K562 (cell line): ENCODE data around the gene IQCN. TPM values are rescaled to one million over a fixed set of nuclear protein-coding genes. Genes with fewer than 3 reads are reported as not detected.
A peak's percentile ranks its signal among the peaks of the same experiment; 100 is the strongest.

Source experiments
- ATAC-seq: fragments of 200-7000 bp; cut with Tn5 transposase; 3 replicates; pipeline ENCODE4 v1.9.1; 2020; ENCODE audit warnings: moderate library complexity
- BruUV-seq: library from RNA; stranded (reverse); fragments of 400-500 nt; replicated peaks from 2 replicates; lab custom pipeline; 2021; lab: Mats Ljungman, UMichigan
- CTCF ChIA-PET: fragments of 300-600 bp; formaldehyde crosslinking; extraction: SDS; loops from one replicate; lab custom pipeline; 2021; ENCODE audit warnings: low intra/inter-chr PET ratio; lab: Yijun Ruan, JAX
- POLR2A ChIA-PET: fragments of 300-600, 350-650 bp; sonication (Branson Sonifier 250); formaldehyde crosslinking; extraction: SDS; loops from one replicate; lab custom pipeline; 2021; ENCODE audit warnings: antibody characterized with exemption, inconsistent platforms; lab: Yijun Ruan, JAX
- DNase-seq, 4 experiments: peaks; one replicate each; pipeline versions ENCODE4 v3.0.0 to v3.0.0-alpha.2; 2011 to 2018; ENCODE audit warnings: low spot score in 3 of 4, mixed read lengths in 3 of 4; ENCODE audit errors: extremely low read depth in 1 of 4
- FAIRE-seq: peaks from 2 replicates; lab custom pipeline; 2011; peaks lifted over from hg19 to GRCh38; lab: Jason Lieb, UNC
- H2AFZ ChIP-seq: 2 replicates; pipeline ENCODE4 v1.6.0; 2011; ENCODE audit warnings: low read depth, low read length, control low read depth, inconsistent platforms
- H3K27ac ChIP-seq: fragments of 200-600 bp; 3 replicates; pipeline ENCODE4 v1.8.0; 2011; ENCODE audit warnings: low read depth, mild to moderate bottlenecking, control low read depth, inconsistent platforms, low read length, moderate library complexity, mixed read lengths; ENCODE audit errors: extremely low read depth
- H3K27me3 ChIP-seq, 2 experiments: fragments of 300-600 bp in 1 of 2; 2 replicates in 1 of 2; 3 replicates in 1 of 2; pipeline versions ENCODE4 v1.6.0 to v1.8.0; 2011; ENCODE audit warnings: inconsistent platforms in 2 of 2, low read length in 2 of 2, mild to moderate bottlenecking in 1 of 2, mixed read lengths in 1 of 2, moderate library complexity in 1 of 2; ENCODE audit not compliant: control insufficient read depth in 2 of 2, insufficient read depth in 2 of 2
- H3K36me3 ChIP-seq: fragments of 300-600 bp; 3 replicates; pipeline ENCODE4 v1.8.0; 2011; ENCODE audit warnings: mild to moderate bottlenecking, low read length, inconsistent platforms; ENCODE audit not compliant: control insufficient read depth, insufficient read depth
- H3K4me1 ChIP-seq, 2 experiments: fragments of 200-600 bp in 1 of 2; replicated peaks in 1 of 2; 2 replicates in 1 of 2; 3 replicates in 1 of 2; pipeline versions ENCODE4 v1.5.1 to v1.8.0; 2011; ENCODE audit warnings: inconsistent platforms in 2 of 2, low read length in 2 of 2, mild to moderate bottlenecking in 1 of 2, mixed read lengths in 1 of 2, moderate library complexity in 1 of 2; ENCODE audit not compliant: control insufficient read depth in 2 of 2, insufficient read depth in 2 of 2
- H3K4me2 ChIP-seq: 2 replicates; pipeline ENCODE4 v1.6.1; 2011; ENCODE audit warnings: low read length, control low read depth, inconsistent platforms, mixed read lengths; ENCODE audit not compliant: insufficient read depth
- H3K4me3 ChIP-seq: fragments of 200-600 bp; sonication (generic), shearing (Covaris generic); 2 replicates; pipeline ENCODE4 v1.5.1; 2016; ENCODE audit warnings: control low read depth, inconsistent platforms
- H3K79me2 ChIP-seq: fragments of 200-600 bp; 3 replicates; pipeline ENCODE4 v1.8.0; 2011; ENCODE audit warnings: low read length, inconsistent platforms; ENCODE audit not compliant: control insufficient read depth, insufficient read depth
- H3K9ac ChIP-seq, 2 experiments: 2 replicates each; pipeline versions ENCODE4 v1.6.0 to v1.6.1; 2011; ENCODE audit warnings: low read depth in 2 of 2, low read length in 2 of 2, control low read depth in 1 of 2, inconsistent platforms in 1 of 2, mild to moderate bottlenecking in 1 of 2, mixed read lengths in 1 of 2; ENCODE audit not compliant: insufficient read depth in 1 of 2
- H3K9me1 ChIP-seq: one replicate; pipeline ENCODE4 v1.6.0; 2011; ENCODE audit warnings: inconsistent platforms, mild to moderate bottlenecking, low read length, moderate library complexity; ENCODE audit not compliant: control insufficient read depth, insufficient read depth
- H3K9me3 ChIP-seq: replicated peaks from 2 replicates; pipeline ENCODE4 v1.5.1; 2011; ENCODE audit warnings: low read depth, low read length, inconsistent platforms; ENCODE audit not compliant: control insufficient read depth, insufficient read depth
- H4K20me1 ChIP-seq: replicated peaks from 2 replicates; pipeline ENCODE4 v1.6.1; 2011; ENCODE audit warnings: low read length, inconsistent platforms, mixed read lengths; ENCODE audit not compliant: control insufficient read depth, insufficient read depth
- BRCA1 ChIP-seq, 2 experiments: fragments of 450-650 bp in 1 of 2; sonication (generic) in 1 of 2; formaldehyde crosslinking in 1 of 2; IDR thresholded peaks; 2 replicates each; pipeline versions ENCODE4 v1.5.0 to v1.6.1; 2017 to 2020; ENCODE audit warnings: mild to moderate bottlenecking in 1 of 2, missing genetic modification reagents in 1 of 2
- CCNT2 ChIP-seq: IDR thresholded peaks from 2 replicates; pipeline ENCODE4 v1.6.1; 2011; ENCODE audit warnings: borderline replicate concordance, low read depth, mild to moderate bottlenecking, moderate library complexity, mixed read lengths, low read length; ENCODE audit not compliant: insufficient read length; ENCODE audit errors: extremely low read depth
- EGR1 ChIP-seq: fragments of 450-650 bp; conservative IDR thresholded peaks from 2 replicates; pipeline ENCODE4 v1.6.1; 2017; ENCODE audit warnings: mild to moderate bottlenecking
- POLR2G ChIP-seq: fragments of 200-400 bp; formaldehyde crosslinking; IDR thresholded peaks from 2 replicates; pipeline ENCODE4 v1.6.1; 2017; ENCODE audit warnings: low read depth, mild to moderate bottlenecking, antibody characterized with exemption, low read length, moderate library complexity
- RBM25 ChIP-seq: fragments of 200-400 bp; formaldehyde crosslinking; IDR thresholded peaks from 2 replicates; pipeline ENCODE4 v1.6.1; 2018; ENCODE audit warnings: low read length, low read depth, moderate library complexity; ENCODE audit not compliant: severe bottlenecking
- TCFL5 ChIP-seq: fragments of 250-450 bp; sonication (Bioruptor Pico); conservative IDR thresholded peaks from 2 replicates; pipeline ENCODE4 v1.6.1; 2021; ENCODE audit warnings: mild to moderate bottlenecking, moderate library complexity, matching md5 sums
- ZBTB7A ChIP-seq: IDR thresholded peaks from 2 replicates; pipeline ENCODE4 v1.6.1; 2011; ENCODE audit warnings: low read depth, mild to moderate bottlenecking, low read length, moderate library complexity, borderline replicate concordance; ENCODE audit not compliant: control insufficient read depth
- ZNF592 ChIP-seq: fragments of 450-650 bp; IDR thresholded peaks from 2 replicates; pipeline ENCODE4 v1.6.1; 2017; ENCODE audit warnings: antibody characterized with exemption, mild to moderate bottlenecking
- WGBS: fragments of 100-300 bp; shearing (Covaris generic); methylation state at CpG from one replicate; pipeline ENCODE4 v1.1.6; 2016; ENCODE audit warnings: low coverage, mixed read lengths; ENCODE audit not compliant: insufficient coverage; ENCODE audit errors: missing lambda C conversion rate; 5-methylcytosine and 5-hydroxymethylcytosine counted together
- in situ Hi-C: fragments of 300-500 bp; cut with MboI; formaldehyde crosslinking; loops from 4 replicates; pipeline ENCODE4 v1.15.0; 2018; ENCODE audit warnings: inconsistent platforms, mixed read lengths
- intact Hi-C: fragments of 100-400 bp; cut with micrococcal nuclease; formaldehyde crosslinking; loops from 2 replicates; pipeline ENCODE4 v1.14.2; 2022
- polyA plus RNA-seq, 8 experiments: library from polyadenylated mRNA; depleted of rRNA in 4 of 8; stranded (reverse) in 5 of 8; unstranded in 3 of 8; fragments of >200 nt; fragmentation: Nextera tagmentation in 2 of 8; fragmentation: Illumina TruSeq in 1 of 8; extraction: Ambion mirVana in 2 of 8; extraction: Trizol in 1 of 8; gene quantifications; 2 replicates each; pipeline versions ENCODE4 v1.2.1 to v1.2.3, GENCODE V29; 2011 to 2014; ENCODE audit warnings: inconsistent platforms in 1 of 8, missing spikeins in 1 of 8
- total RNA-seq, 7 experiments: library from RNA; depleted of rRNA in 6 of 7; stranded (reverse); fragments of >200 nt in 6 of 7; fragmentation: Illumina TruSeq in 2 of 7; extraction: Trizol in 2 of 7; gene quantifications; 2 replicates each; pipeline versions ENCODE4 v1.2.1 to v1.2.3, GENCODE V29; 2011 to 2021; ENCODE audit warnings: low replicate concordance in 1 of 7

IQCN gene
- total and polyA plus RNA-seq, 9 of the 15 experiments (the other 6 are each of a cell fraction or from before 2014, with no cell fraction given): 0.01 to 0.07 (median 0.04) TPM; not detected in 3

GRCh38 chr19:18286973-18287635, 12.9 kb upstream of the IQCN start:
- no peak overlapping the region for H3K4me3 ChIP-seq
- peaks cover 26 to 56% of the 10 kb centered on the region in 2 experiments for H3K4me1 ChIP-seq
- in situ Hi-C loops: no loop called here

DNA sequence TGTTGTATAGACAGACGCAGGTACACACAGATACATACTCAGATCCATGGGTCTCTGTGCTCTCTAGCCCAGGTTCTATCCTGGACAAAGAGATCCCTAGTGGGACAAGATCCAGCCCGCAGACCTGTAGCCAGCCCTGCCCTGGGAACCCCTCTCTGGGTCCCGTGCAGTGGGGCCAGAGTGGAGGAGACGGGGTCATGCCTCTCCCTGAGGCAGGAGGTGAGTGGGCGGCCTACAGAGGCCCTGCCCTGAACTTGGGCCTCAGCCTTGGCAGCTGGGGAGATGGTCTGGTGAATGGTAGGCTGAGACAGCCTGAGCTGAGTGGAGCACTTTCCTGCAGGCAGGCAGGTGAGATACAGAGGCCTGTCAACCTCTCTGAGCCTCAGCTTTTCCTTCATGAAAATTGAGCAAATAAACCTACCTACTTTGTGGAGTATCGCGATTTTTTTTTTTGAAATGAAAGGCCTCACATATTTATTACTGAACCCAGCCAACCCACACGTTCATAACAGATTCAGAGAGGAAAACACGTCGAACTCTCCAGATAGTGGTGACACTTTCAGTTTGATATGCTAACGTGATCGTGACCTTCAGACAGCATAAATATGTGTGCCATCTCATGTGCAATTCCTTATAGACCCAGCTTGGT, 10.6 kb upstream of the IQCN start:
- Histone ChIP-seq H2AFZ (peak overlapping the region; percentile 9), H3K4me1 (peaks cover 11 to 45% of the 10 kb centered on the region in 2 experiments), H3K79me2 (peaks cover 23% of the 10 kb centered on the region), H3K9me1 (no peaks in the 10 kb centered on the region), H3K36me3 (peaks cover 3% of the 10 kb centered on the region; the same call in 1 of the 3 replicates), H3K4me2 (no peak overlapping the region), H3K9me3 (no peaks in the 10 kb centered on the region), H3K9ac (peak overlapping the region; percentile 7 to 91; a peak in 3 of 4 replicates)
- POLR2A ChIA-PET: interaction anchor here (0.6 to 2.4 kb wide), 3 partner anchors 101 to 123 kb away, joined by 3 to 6 read pairs (median 6); partner anchors contain the start of gene GDF15
- WGBS: 57% methylated on average over 11 of the region's 12 CpGs
- ATAC-seq: no peak
- TF ChIP-seq ZNF592 (0 out of 2 replicates have a peak, but pooled peaks have one; percentile 19), BRCA1 (IDR thresholded peaks at IDR 0.05) (no peak), BRCA1 (CRISPR knock-in tag; IDR thresholded peaks at IDR 0.05) (no peak), EGR1 (peak; percentile 75)
- TF ChIP-seq, all 486 proteins: peak for 2
- no peak for FAIRE-seq
- DNase-seq: no peak
- in situ Hi-C loops: no loop called here
- Histone ChIP-seq H3K27me3 (no peaks in the 10 kb centered on the region), H3K27ac (peak overlapping the region; percentile 2; the same call in 1 of the 3 replicates), H4K20me1 (peaks cover 8% of the 10 kb centered on the region), H3K4me3 (no peak overlapping the region)
- no TSS peak for BruUV-seq
- CTCF ChIA-PET: no interaction called here
- intact Hi-C loops: no loop called here

More at GRCh38 chr19:18286973-18287635, 12.9 kb upstream of the IQCN start:
- POLR2A ChIA-PET: no interaction called here
- intact Hi-C loops: no loop called here
- Histone ChIP-seq H3K36me3 (no peaks in the 10 kb centered on the region), H3K27me3 (no peaks in the 10 kb centered on the region), H3K4me2 (no peak overlapping the region), H3K9ac (no peak overlapping the region), H3K79me2 (peaks cover 13% of the 10 kb centered on the region; the same call in 2 of the 3 replicates), H2AFZ (no peak overlapping the region), H3K9me3 (no peaks in the 10 kb centered on the region), H4K20me1 (no peaks in the 10 kb centered on the region), H3K9me1 (no peaks in the 10 kb centered on the region), H3K27ac (0 out of 3 replicates have a peak overlapping the region, but pooled peaks have one; percentile 15)
- WGBS: 80% methylated on average over 17 of the region's 21 CpGs
- BruUV-seq: no TSS peak
- no peak for FAIRE-seq
- TF ChIP-seq ZBTB7A (no peak), POLR2G (peak; percentile 16), CCNT2 (no peak), RBM25 (peak; percentile 67), TCFL5 (CRISPR knock-in tag) (no peak)
- CTCF ChIA-PET: no interaction called here
- no peak for ATAC-seq
- no peak for DNase-seq
